Measurements from ENCODE around the gene PRKG1.
A peak's percentile ranks its signal among the peaks of the same experiment; 100 is the strongest.

PRKG1 gene

DNA sequence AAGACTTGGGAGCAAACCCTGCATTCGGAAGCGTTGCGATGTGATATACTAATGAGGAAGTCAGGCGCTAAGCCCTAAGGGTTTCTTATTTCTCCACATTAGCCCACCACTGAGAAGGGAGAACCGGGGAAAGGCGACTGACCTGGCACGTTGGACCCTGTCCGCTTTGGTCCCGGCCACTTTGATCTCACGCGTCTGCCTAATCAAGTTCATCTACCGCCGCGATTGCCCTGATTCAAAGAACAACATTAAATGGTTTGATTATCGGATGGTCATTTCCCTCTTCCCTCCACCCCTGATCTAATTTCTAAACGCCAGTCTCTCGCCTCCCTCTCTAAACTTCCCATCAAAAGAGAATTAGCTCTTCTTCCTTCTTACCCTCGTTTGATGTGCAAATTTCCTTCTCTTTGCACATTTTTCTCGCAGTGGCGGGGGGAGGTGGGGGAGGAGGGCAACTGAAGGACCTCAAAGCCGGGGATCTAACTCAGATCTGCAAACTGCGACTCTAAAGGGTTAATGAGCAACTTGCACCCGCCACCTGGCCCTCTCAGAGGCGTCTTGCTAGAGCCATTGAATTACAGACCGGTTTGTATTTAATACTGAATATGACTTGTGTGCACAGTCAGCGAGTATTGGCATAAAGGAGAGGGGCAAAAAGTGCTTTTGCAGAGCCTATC is 1239.1 kb downstream of the PRKG1 start:
- no peaks in the 10 kb centered on the region for H3K9me3 ChIP-seq (ENCODE audit: control extremely low read depth in 1 of 5, control insufficient read depth in 4 of 5, insufficient read depth in 2 of 5, low read depth in 1 of 5, low read length in 4 of 5)
- peak; percentile 18 to 66 (median 42) for DNase-seq
- ChIA-PET POLR2A (no interaction called here), CTCF (interaction anchor here (1.0 to 1.4 kb wide), 5 partner anchors 8 to 287 kb away, joined by 3 to 6 read pairs (median 3); no protein-coding TSS in a partner anchor)
- H3K27ac ChIP-seq (ENCODE audit: insufficient read depth in 1 of 2, low read depth in 1 of 2, low read length in 2 of 2, poor library complexity in 1 of 2, severe bottlenecking in 2 of 2), result no peak overlapping the region
- H3K27me3 ChIP-seq (replicated peaks in 2 of 5; ENCODE audit: control insufficient read depth in 4 of 5, insufficient read depth in 5 of 5, low read length in 4 of 5), result peaks cover 11 to 75% (median 38%) of the 10 kb centered on the region in 5 experiments
- 1% methylated on average over 23 of the region's 26 CpGs for WGBS (ENCODE audit: insufficient coverage)
- no peaks in the 10 kb centered on the region for H3K36me3 ChIP-seq (ENCODE audit: control insufficient read depth in 4 of 4, insufficient read depth in 4 of 4, low read length in 3 of 4)
- peaks cover 4 to 27% (median 22%) of the 10 kb centered on the region in 4 experiments for H3K4me1 ChIP-seq (ENCODE audit: control extremely low read depth in 1 of 4, control insufficient read depth in 4 of 4, insufficient read depth in 4 of 4, low read length in 3 of 4)
- peak overlapping the region; percentile 35 to 78 (median 58) for H3K4me3 ChIP-seq (ENCODE audit: control insufficient read depth in 1 of 7, extremely low read depth in 1 of 7, insufficient read depth in 4 of 7, low read depth in 2 of 7, low read length in 6 of 7)

DNA sequence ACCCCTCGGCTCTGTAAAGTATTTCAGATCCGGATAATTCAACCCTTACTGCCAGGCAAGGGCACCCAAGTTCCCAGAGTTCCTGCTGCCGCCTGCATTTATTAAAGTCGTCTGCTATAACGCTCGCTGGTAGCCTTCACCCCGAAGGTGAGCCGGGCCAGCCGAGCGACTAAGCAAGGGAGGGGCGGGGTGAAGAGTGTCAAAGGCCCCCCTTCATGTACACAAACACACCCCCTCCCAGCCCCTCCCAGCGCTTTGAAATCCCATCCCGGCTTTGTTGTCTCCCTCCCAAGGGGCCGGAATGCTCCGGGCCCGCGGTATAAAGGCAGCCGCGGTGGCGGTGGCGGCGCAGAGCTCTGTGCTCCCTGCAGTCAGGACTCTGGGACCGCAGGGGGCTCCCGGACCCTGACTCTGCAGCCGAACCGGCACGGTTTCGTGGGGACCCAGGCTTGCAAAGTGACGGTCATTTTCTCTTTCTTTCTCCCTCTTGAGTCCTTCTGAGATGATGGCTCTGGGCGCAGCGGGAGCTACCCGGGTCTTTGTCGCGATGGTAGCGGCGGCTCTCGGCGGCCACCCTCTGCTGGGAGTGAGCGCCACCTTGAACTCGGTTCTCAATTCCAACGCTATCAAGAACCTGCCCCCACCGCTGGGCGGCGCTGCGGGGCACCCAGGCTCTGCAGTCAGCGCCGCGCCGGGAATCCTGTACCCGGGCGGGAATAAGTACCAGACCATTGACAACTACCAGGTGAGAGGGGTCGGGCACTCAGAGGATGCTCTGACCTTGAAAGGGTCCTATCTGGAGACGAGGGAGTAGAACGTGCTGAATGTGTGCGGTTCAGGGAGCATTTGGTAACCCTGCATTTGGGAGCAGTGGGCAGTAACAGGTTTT is 1239.9 kb downstream of the PRKG1 start, which contains the start of gene DKK1:
Gene DKK1, plus strand, starts transcription at position 349 of the 889 bp plus-strand sequence. Its CDS starts 154 bp downstream, at position 503.
- Histone ChIP-seq H3K36me3 (ENCODE audit: control insufficient read depth in 4 of 4, insufficient read depth in 4 of 4, low read length in 3 of 4) (no peaks in the 10 kb centered on the region), H3K27me3 (replicated peaks in 2 of 5; ENCODE audit: control insufficient read depth in 4 of 5, insufficient read depth in 5 of 5, low read length in 4 of 5) (peaks cover 11 to 69% (median 33%) of the 10 kb centered on the region in 5 experiments), H3K4me3 (ENCODE audit: control insufficient read depth in 1 of 7, extremely low read depth in 1 of 7, insufficient read depth in 4 of 7, low read depth in 2 of 7, low read length in 6 of 7) (peak within 1 kb of the TSS; percentile 35 to 78 (median 58)), H3K9me3 (ENCODE audit: control extremely low read depth in 1 of 5, control insufficient read depth in 4 of 5, insufficient read depth in 2 of 5, low read depth in 1 of 5, low read length in 4 of 5) (no peaks in the 10 kb centered on the region), H3K27ac (ENCODE audit: insufficient read depth in 1 of 2, low read depth in 1 of 2, low read length in 2 of 2, poor library complexity in 1 of 2, severe bottlenecking in 2 of 2) (no peak within 1 kb of the TSS), H3K4me1 (ENCODE audit: control extremely low read depth in 1 of 4, control insufficient read depth in 4 of 4, insufficient read depth in 4 of 4, low read length in 3 of 4) (peaks cover 4 to 22% (median 18%) of the 10 kb centered on the region in 4 experiments)
- ChIA-PET CTCF (interaction anchor here (1.1 to 1.4 kb wide), 5 partner anchors 9 to 177 kb away, joined by 3 to 6 read pairs (median 3); no protein-coding TSS in a partner anchor), POLR2A (no interaction called here)
- WGBS (ENCODE audit: insufficient coverage), result under 1% methylated on average over 38 of the region's 55 CpGs
- DNase-seq, result peak; percentile 71 to 79 (median 75)

DNA sequence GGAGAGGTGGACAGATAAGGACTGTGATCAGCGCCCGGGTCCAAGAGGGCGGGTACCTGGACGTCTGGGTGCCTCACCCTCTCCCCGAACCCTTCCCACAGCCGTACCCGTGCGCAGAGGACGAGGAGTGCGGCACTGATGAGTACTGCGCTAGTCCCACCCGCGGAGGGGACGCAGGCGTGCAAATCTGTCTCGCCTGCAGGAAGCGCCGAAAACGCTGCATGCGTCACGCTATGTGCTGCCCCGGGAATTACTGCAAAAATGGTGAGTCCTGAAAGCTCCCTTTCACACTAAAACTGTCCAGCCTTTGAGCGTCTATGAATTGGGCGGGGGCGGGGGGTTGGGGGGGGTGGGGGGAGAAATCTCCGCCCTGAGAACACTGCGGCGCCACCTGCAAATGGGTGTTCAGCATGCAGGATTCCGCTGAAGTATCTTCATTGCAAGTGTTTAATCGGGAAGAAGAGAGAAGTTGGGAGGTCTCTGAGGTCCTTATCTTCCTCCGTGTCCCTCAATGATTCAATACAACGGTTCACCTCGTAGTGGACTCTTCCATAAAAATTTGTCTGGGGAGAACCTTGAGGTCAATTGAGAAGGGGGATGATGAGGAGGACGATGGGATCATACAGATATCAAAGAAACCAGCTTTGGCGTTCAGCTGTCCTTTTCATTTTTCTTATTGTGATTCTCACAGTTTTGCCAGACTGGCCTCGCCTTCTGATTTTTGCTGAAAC is 1240.7 kb downstream of the PRKG1 start:
- CTCF ChIA-PET, result interaction anchor here (1.0 to 2.0 kb wide), 7 partner anchors 9 to 465 kb away, joined by 3 to 6 read pairs (median 4); no protein-coding TSS in a partner anchor

DNA sequence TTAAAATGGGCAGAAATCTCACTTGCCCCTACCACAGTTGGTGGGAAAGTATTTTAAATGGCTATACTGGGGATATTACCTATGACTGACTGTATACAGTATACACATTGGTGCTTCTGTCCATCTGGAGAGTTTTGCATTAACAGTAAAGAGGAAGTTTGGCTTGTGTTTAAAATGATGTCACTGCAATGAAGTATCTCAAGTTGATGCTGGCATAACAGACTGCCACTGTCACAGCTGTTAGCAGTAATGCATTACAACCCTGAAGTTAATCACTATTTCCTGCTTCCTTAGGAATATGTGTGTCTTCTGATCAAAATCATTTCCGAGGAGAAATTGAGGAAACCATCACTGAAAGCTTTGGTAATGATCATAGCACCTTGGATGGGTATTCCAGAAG is 1241.7 kb downstream of the PRKG1 start:
- Histone ChIP-seq H3K27ac (ENCODE audit: insufficient read depth in 1 of 2, low read depth in 1 of 2, low read length in 2 of 2, poor library complexity in 1 of 2, severe bottlenecking in 2 of 2) (no peak overlapping the region), H3K27me3 (replicated peaks in 2 of 5; ENCODE audit: control insufficient read depth in 4 of 5, insufficient read depth in 5 of 5, low read length in 4 of 5) (peaks cover 11 to 52% (median 29%) of the 10 kb centered on the region in 5 experiments), H3K4me1 (ENCODE audit: control extremely low read depth in 1 of 4, control insufficient read depth in 4 of 4, insufficient read depth in 4 of 4, low read length in 3 of 4) (peaks cover 4 to 22% (median 18%) of the 10 kb centered on the region in 4 experiments), H3K4me3 (ENCODE audit: control insufficient read depth in 1 of 7, extremely low read depth in 1 of 7, insufficient read depth in 4 of 7, low read depth in 2 of 7, low read length in 6 of 7) (no peak overlapping the region), H3K9me3 (ENCODE audit: control extremely low read depth in 1 of 5, control insufficient read depth in 4 of 5, insufficient read depth in 2 of 5, low read depth in 1 of 5, low read length in 4 of 5) (no peaks in the 10 kb centered on the region), H3K36me3 (ENCODE audit: control insufficient read depth in 4 of 4, insufficient read depth in 4 of 4, low read length in 3 of 4) (no peaks in the 10 kb centered on the region)
- ChIA-PET CTCF (interaction anchor here (1.0 to 2.0 kb wide), 6 partner anchors 9 to 464 kb away, joined by 3 to 6 read pairs (median 4); no protein-coding TSS in a partner anchor), POLR2A (no interaction called here)
- DNase-seq, result peak in 2 of 3 donors; percentile 40 to 62
- 40% methylated on average over 1 of the region's 1 CpG for WGBS (ENCODE audit: insufficient coverage)

More for the DNA sequence above, 1240.7 kb downstream of the PRKG1 start:
- H3K27me3 ChIP-seq (replicated peaks in 2 of 5; ENCODE audit: control insufficient read depth in 4 of 5, insufficient read depth in 5 of 5, low read length in 4 of 5), result peaks cover 11 to 60% (median 29%) of the 10 kb centered on the region in 5 experiments
- peak overlapping the region in 6 of 7 experiments; percentile 6 to 78 (median 60) for H3K4me3 ChIP-seq (ENCODE audit: control insufficient read depth in 1 of 7, extremely low read depth in 1 of 7, insufficient read depth in 4 of 7, low read depth in 2 of 7, low read length in 6 of 7)
- 12% methylated on average over 22 of the region's 36 CpGs for WGBS (ENCODE audit: insufficient coverage)
- DNase-seq, result peak in 2 of 3 donors; percentile 59 to 71
- no peaks in the 10 kb centered on the region for H3K9me3 ChIP-seq (ENCODE audit: control extremely low read depth in 1 of 5, control insufficient read depth in 4 of 5, insufficient read depth in 2 of 5, low read depth in 1 of 5, low read length in 4 of 5)
- POLR2A ChIA-PET, result no interaction called here
- no peaks in the 10 kb centered on the region for H3K36me3 ChIP-seq (ENCODE audit: control insufficient read depth in 4 of 4, insufficient read depth in 4 of 4, low read length in 3 of 4)
- H3K27ac ChIP-seq (ENCODE audit: insufficient read depth in 1 of 2, low read depth in 1 of 2, low read length in 2 of 2, poor library complexity in 1 of 2, severe bottlenecking in 2 of 2), result no peak overlapping the region
- H3K4me1 ChIP-seq (ENCODE audit: control extremely low read depth in 1 of 4, control insufficient read depth in 4 of 4, insufficient read depth in 4 of 4, low read length in 3 of 4), result peaks cover 4 to 22% (median 18%) of the 10 kb centered on the region in 4 experiments

DNA sequence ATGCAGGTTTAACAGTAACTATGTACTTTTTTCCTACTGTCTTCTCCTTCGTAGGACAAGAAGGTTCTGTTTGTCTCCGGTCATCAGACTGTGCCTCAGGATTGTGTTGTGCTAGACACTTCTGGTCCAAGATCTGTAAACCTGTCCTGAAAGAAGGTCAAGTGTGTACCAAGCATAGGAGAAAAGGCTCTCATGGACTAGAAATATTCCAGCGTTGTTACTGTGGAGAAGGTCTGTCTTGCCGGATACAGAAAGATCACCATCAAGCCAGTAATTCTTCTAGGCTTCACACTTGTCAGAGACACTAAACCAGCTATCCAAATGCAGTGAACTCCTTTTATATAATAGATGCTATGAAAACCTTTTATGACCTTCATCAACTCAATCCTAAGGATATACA is 1242.2 kb downstream of the PRKG1 start:
- peaks cover 7 to 47% (median 29%) of the 10 kb centered on the region in 5 experiments for H3K27me3 ChIP-seq (replicated peaks in 2 of 5; ENCODE audit: control insufficient read depth in 4 of 5, insufficient read depth in 5 of 5, low read length in 4 of 5)
- 96% methylated on average over 3 of the region's 4 CpGs for WGBS (ENCODE audit: insufficient coverage)
- H3K9me3 ChIP-seq (ENCODE audit: control extremely low read depth in 1 of 5, control insufficient read depth in 4 of 5, insufficient read depth in 2 of 5, low read depth in 1 of 5, low read length in 4 of 5), result no peaks in the 10 kb centered on the region
- no peak overlapping the region for H3K27ac ChIP-seq (ENCODE audit: insufficient read depth in 1 of 2, low read depth in 1 of 2, low read length in 2 of 2, poor library complexity in 1 of 2, severe bottlenecking in 2 of 2)
- ChIA-PET CTCF (interaction anchor here (1.0 to 2.0 kb wide), 5 partner anchors 8 to 172 kb away, joined by 3 to 6 read pairs (median 4); no protein-coding TSS in a partner anchor), POLR2A (no interaction called here)
- H3K36me3 ChIP-seq (ENCODE audit: control insufficient read depth in 4 of 4, insufficient read depth in 4 of 4, low read length in 3 of 4), result no peaks in the 10 kb centered on the region
- no peak overlapping the region for H3K4me3 ChIP-seq (ENCODE audit: control insufficient read depth in 1 of 7, extremely low read depth in 1 of 7, insufficient read depth in 4 of 7, low read depth in 2 of 7, low read length in 6 of 7)
- peaks cover 4 to 22% (median 18%) of the 10 kb centered on the region in 4 experiments for H3K4me1 ChIP-seq (ENCODE audit: control extremely low read depth in 1 of 4, control insufficient read depth in 4 of 4, insufficient read depth in 4 of 4, low read length in 3 of 4)
- DNase-seq, result no peak

DNA sequence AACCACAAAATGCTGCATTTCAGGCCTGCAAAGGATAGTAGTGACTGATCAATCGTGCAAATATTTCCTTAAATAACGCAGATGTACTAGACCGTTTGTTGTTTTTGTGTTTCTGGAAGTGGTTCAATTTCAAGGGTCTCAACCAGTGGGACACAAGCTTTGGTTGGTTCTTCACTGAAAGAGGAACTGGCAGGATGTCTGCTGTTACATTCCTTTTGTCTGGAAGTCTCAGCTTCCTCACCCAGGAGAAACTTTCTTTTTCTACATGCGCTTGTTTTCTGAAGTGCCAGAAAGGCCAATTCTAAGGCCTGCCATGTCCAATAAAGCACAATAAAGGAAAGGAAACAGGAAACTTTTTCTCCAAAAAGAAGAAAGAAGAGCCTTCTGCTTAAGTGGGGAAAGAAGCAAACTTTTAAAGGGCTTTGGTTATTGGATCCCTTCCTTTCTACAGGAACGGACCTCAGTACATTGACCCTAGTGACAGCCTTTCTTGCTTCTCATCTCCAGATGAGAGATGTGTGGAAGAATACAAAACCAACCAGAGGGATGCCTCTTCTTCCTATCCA is 1243.9 kb downstream of the PRKG1 start:
- no peak overlapping the region for H3K4me3 ChIP-seq (ENCODE audit: control insufficient read depth in 1 of 7, extremely low read depth in 1 of 7, insufficient read depth in 4 of 7, low read depth in 2 of 7, low read length in 6 of 7)
- no peaks in the 10 kb centered on the region for H3K36me3 ChIP-seq (ENCODE audit: control insufficient read depth in 4 of 4, insufficient read depth in 4 of 4, low read length in 3 of 4)
- no peak overlapping the region for H3K27ac ChIP-seq (ENCODE audit: insufficient read depth in 1 of 2, low read depth in 1 of 2, low read length in 2 of 2, poor library complexity in 1 of 2, severe bottlenecking in 2 of 2)
- H3K27me3 ChIP-seq (replicated peaks in 2 of 5; ENCODE audit: control insufficient read depth in 4 of 5, insufficient read depth in 5 of 5, low read length in 4 of 5), result peaks cover 2 to 36% (median 24%) of the 10 kb centered on the region in 5 experiments
- POLR2A ChIA-PET, result no interaction called here
- DNase-seq, result no peak
- WGBS (ENCODE audit: insufficient coverage), result 90% methylated on average over 2 of the region's 5 CpGs
- CTCF ChIA-PET, result interaction anchor here (1.2 kb wide), 1 partner anchor 10 kb away, joined by 5 read pairs; no protein-coding TSS in a partner anchor
- H3K9me3 ChIP-seq (ENCODE audit: control extremely low read depth in 1 of 5, control insufficient read depth in 4 of 5, insufficient read depth in 2 of 5, low read depth in 1 of 5, low read length in 4 of 5), result no peaks in the 10 kb centered on the region
- peaks cover 4 to 19% (median 17%) of the 10 kb centered on the region in 4 experiments for H3K4me1 ChIP-seq (ENCODE audit: control extremely low read depth in 1 of 4, control insufficient read depth in 4 of 4, insufficient read depth in 4 of 4, low read length in 3 of 4)

All from common myeloid progenitor, CD34-positive (primary cell).